HG02852 (cell line): ENCODE measurements around the gene MAU2.

Experiments
- ATAC-seq: cut with Tn5 transposase; IDR thresholded peaks from one replicate; pipeline ENCODE4 v1.9.1; 2021; ENCODE audit warnings: mild to moderate bottlenecking, moderate library complexity; ENCODE audit not compliant: unreplicated experiment

MAU2 gene

GRCh38 chr19:19407633-19407930, 87.0 kb downstream of the MAU2 start:
- no peak for ATAC-seq
